RWPE1 (cell line): ENCODE results near the gene SLC12A4.
"Not testable (repeated sequence)": the region's sequence is repeated elsewhere in the genome, so short reads cannot be mapped to it uniquely, and the experiment has no call there.

Source experiments
- CTCF ChIA-PET: fragments of 350-600 bp; sonication (Branson Sonifier 250); formaldehyde crosslinking; extraction: SDS; loops from one replicate; lab custom pipeline; 2021; lab: Yijun Ruan, JAX
- POLR2A ChIA-PET: fragments of 400-600 bp; formaldehyde crosslinking; extraction: SDS; loops from one replicate; lab custom pipeline; 2020; ENCODE audit warnings: antibody characterized with exemption; ENCODE audit not compliant: low non-redundant PET; lab: Yijun Ruan, JAX
- DNase-seq: peaks from one replicate; pipeline ENCODE4 v3.0.0; 2012; ENCODE audit warnings: low spot score
- H3K27ac ChIP-seq: fragments of 450-650 bp; 2 replicates; pipeline ENCODE4 v1.5.1; 2017
- CTCF ChIP-seq: fragments of 450-650 bp; conservative IDR thresholded peaks from 2 replicates; pipeline ENCODE4 v1.5.1; 2017; ENCODE audit warnings: low read depth, mild to moderate bottlenecking

SLC12A4 gene

GRCh38 chr16:68005211-68005610, 36.8 kb upstream of the SLC12A4 start:
- peak overlapping the region; percentile 77 for H3K27ac ChIP-seq
- POLR2A ChIA-PET, result no interaction called here
- DNase-seq, result no peak
- TF ChIP-seq CTCF, result no peak
- CTCF ChIA-PET, result interaction anchor here (0.6 to 1.5 kb wide), 4 partner anchors 11 to 344 kb away, joined by 3 to 6 read pairs (median 5); partner anchors contain the start of gene DPEP2NB

GRCh38 chr16:68003031-68003430, 34.6 kb upstream of the SLC12A4 start:
- H3K27ac ChIP-seq, result no peak overlapping the region
- no peak for DNase-seq
- ChIA-PET CTCF (interaction anchor here (0.6 kb wide), 1 partner anchor 945 kb away, joined by 3 read pairs; no protein-coding TSS in a partner anchor), POLR2A (no interaction called here)
- TF ChIP-seq CTCF, result no peak

- ChIA-PET CTCF (no interaction called here), POLR2A (no interaction called here)
- DNase-seq, result no peak
Observed at GRCh38 chr16:68000450-68000849, 32.0 kb upstream of the SLC12A4 start.

GRCh38 chr16:67999985-68000384, 31.5 kb upstream of the SLC12A4 start:
- POLR2A ChIA-PET, result no interaction called here
- CTCF ChIA-PET, result no interaction called here
- TF ChIP-seq CTCF, result no peak
- no peak for DNase-seq
- no peak overlapping the region for H3K27ac ChIP-seq

More at GRCh38 chr16:68000450-68000849, 32.0 kb upstream of the SLC12A4 start:
- H3K27ac ChIP-seq, result no peak overlapping the region
- TF ChIP-seq CTCF, result no peak

- CTCF ChIA-PET, POLR2A ChIA-PET, DNase-seq, H3K27ac ChIP-seq: not testable (repeated sequence)
Observed at GRCh38 chr16:67998779-67999688, 30.6 kb upstream of the SLC12A4 start, which contains the start of gene DPEP2. TSS of gene DPEP2 (minus strand) at chr16:67999484. CDS start at chr16:67993212, 6,272 bp downstream.

GRCh38 chr16:67998231-67998778, 29.9 kb upstream of the SLC12A4 start:
- H3K27ac ChIP-seq, POLR2A ChIA-PET, DNase-seq, CTCF ChIA-PET: not testable (repeated sequence)

- no peak for DNase-seq
- CTCF ChIA-PET, result no interaction called here
- TF ChIP-seq CTCF, result no peak
- H3K27ac ChIP-seq, result no peak overlapping the region
- POLR2A ChIA-PET, result no interaction called here
Observed at GRCh38 chr16:67996666-67997065, 28.2 kb upstream of the SLC12A4 start.
